ENCODE measurements around the gene IL7R.

Gene IL7R

DNA sequence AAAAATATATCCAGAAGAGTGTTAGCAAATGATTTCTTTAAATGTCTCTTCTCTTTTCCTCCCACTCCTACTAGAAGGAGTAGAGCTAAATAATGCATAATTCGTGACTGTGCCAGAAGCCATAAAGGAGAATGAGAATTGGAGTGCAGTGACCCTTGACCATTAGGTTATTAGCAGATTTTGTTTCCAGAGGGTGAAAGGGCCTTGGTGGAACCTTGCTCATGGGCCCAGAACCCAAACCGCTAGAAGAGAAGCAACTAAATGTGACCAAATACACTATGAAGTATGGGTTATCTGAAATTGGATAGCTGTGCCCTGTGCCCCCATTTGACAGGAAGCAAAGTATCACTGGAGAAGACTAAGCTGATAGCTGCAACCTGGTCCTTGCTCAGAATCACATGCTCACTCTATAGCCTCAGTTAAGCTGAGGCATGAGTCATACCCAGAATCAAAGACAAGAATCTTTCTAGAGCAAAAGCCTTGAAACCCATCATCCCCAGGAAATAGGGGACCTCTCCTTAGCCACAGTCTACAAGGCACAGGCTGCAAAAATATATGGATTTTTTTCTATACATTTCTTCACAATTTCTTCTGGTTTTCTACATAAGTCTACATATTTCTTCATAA is 45.5 kb downstream of the IL7R start:
- TF ChIP-seq, protein P1, sequence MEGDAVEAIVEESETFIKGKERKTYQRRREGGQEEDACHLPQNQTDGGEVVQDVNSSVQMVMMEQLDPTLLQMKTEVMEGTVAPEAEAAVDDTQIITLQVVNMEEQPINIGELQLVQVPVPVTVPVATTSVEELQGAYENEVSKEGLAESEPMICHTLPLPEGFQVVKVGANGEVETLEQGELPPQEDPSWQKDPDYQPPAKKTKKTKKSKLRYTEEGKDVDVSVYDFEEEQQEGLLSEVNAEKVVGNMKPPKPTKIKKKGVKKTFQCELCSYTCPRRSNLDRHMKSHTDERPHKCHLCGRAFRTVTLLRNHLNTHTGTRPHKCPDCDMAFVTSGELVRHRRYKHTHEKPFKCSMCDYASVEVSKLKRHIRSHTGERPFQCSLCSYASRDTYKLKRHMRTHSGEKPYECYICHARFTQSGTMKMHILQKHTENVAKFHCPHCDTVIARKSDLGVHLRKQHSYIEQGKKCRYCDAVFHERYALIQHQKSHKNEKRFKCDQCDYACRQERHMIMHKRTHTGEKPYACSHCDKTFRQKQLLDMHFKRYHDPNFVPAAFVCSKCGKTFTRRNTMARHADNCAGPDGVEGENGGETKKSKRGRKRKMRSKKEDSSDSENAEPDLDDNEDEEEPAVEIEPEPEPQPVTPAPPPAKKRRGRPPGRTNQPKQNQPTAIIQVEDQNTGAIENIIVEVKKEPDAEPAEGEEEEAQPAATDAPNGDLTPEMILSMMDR (IDR thresholded peaks at IDR 0.05; ENCODE audit: borderline replicate concordance, insufficient read depth, low read depth, low read length), result no peak
- no peak overlapping the region for H3K4me3 ChIP-seq (ENCODE audit: low read depth, low read length)

DNA sequence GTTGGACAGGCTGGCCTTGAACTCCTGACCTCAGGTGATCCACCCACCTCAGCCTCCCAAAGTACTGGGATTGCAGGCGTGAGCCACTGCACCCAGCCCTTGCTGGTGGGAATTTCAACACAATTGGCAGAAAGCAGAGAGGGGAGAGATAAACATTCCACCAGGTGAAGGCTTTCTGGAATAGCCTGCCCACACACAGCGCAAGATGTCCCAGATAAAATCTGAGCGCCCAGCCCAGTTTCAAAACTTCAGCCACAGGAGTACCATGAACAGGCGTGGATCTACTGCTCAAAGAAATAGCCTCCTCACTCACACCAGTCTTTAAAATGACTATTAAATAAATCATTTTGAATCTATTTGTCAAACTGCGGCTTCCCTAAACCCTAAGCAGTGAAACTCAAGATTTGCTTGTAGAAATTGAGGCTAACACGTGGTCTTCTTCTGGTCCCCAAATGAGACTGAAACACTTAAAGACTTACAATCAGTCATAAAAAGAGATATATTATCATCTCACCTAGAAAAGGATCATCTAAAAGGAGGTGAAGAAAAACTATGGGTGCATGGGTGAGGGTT is 47.0 kb downstream of the IL7R start:
- TF ChIP-seq, protein P1 (IDR thresholded peaks at IDR 0.05; ENCODE audit: borderline replicate concordance, insufficient read depth, low read depth, low read length), result no peak
- no peak overlapping the region for H3K4me3 ChIP-seq (ENCODE audit: low read depth, low read length)

DNA sequence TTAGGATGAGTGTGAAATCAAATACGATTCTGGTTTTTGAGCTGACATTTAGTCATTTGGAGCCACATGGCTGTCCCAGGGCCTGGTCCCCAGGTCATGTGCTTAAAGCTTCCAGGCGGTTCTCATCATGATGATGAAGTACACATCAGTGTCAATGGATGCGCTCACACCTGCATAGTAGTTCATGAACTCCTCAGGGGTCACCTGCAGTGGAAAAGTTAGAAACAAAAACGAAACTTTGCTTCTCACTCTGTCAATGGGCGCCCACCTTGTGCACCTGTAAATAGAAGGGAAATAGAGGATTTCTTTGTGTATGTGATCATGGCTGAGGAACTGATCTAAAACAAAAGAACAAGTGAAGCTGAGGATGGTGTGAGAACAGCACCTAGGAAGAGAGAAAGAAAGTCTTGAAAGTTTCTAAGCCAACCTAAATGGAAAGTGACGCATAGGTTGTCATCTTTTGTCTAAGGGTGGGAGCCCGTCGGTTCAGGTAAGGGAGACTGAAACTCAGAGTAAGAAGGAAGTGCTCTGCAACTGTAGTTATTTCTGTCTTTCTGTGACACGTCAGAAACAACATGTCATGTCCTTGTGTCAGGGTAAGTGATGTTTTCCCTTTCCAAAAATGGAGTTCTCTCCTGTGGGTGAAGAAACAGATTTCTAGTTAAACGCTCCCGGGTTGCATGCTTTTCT is 47.9 kb downstream of the IL7R start:
- TF ChIP-seq, protein P1 (IDR thresholded peaks at IDR 0.05; ENCODE audit: borderline replicate concordance, insufficient read depth, low read depth, low read length), result no peak
- no peak overlapping the region for H3K4me3 ChIP-seq (ENCODE audit: low read depth, low read length)

DNA sequence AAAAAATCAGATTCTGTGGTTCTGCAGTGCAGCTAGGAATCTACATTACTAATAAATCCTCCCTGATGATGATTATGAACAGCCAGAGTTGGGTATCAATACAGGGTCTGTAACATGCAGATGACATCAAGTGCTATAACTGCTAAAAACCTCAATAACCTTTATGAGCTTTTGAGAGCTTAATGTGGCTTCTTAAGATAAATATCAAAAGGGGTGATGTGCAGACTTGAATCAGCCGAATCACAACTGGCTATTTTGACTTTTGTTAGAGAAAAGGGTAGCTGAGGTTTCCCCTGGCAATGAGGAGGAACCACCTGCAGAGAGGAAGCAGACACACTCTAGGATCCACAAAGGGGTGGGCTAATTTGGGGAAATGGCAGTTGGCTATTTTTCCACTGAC is 51.5 kb downstream of the IL7R start:
- no peak overlapping the region for H3K4me3 ChIP-seq (ENCODE audit: low read depth, low read length)
- TF ChIP-seq, protein P1 (IDR thresholded peaks at IDR 0.05; ENCODE audit: borderline replicate concordance, insufficient read depth, low read depth, low read length), result no peak

DNA sequence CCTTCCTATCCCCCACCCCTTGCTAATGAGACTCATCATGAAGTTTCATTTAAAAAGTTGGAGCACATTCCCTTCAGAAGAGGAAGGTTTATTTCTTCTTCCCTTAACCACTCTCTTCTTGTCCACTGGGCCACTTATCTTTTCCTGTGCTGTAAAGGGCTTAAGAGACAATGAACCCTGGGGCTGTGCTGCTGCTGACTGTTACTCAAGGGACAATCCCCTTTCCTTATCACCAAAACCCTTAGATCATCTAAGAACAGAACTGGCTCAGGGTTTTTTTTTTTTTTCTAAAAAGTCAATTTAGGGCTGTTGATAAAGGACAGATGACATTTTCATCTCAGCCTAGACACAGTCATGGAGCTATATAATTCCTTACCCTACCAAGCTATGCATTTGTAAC is 52.1 kb downstream of the IL7R start:
- H3K4me3 ChIP-seq (ENCODE audit: low read depth, low read length), result no peak overlapping the region
- TF ChIP-seq, protein P1 (IDR thresholded peaks at IDR 0.05; ENCODE audit: borderline replicate concordance, insufficient read depth, low read depth, low read length), result no peak

DNA sequence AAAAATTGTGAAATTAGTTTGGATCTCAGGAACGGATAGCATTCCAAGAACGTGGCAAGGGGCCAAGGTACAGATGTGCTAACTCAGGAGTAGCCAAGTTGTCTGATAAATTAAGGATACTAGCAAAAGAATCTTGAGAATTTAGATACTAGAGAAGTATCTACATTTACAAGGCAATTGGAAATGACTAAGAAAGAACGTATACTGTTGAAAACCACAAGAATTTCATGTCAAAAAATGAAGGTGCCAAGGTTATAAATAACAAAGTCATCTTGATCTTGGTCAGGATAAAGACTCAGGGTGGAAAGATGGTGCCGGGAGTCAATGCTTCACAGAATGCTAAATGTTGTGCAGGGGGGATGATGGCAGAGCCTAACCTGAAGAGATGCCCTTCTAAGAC is 62.5 kb downstream of the IL7R start:
- TF ChIP-seq, protein P1 (IDR thresholded peaks at IDR 0.05; ENCODE audit: borderline replicate concordance, insufficient read depth, low read depth, low read length), result no peak
- no peak overlapping the region for H3K4me3 ChIP-seq (ENCODE audit: low read depth, low read length)

DNA sequence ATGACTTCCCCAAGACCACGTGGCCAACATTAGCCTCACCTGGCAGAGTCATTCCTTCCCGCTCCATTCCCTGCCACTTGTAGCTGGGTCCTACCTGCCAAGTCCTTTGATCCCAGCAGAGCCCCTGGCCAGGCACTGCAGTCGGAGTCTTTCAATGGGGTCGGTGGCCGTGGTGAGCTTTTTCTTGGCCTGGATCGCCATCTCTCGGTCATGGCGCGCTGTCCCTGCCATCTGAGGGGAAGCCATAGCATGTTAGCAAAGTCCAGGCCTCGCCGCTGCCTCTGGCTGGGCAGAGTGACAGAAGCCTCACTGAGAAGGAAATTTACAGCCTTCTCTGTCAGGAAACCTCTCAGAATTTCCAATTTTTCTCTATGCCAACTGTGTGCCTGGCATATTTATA is 64.2 kb downstream of the IL7R start:
- TF ChIP-seq, protein P1 (IDR thresholded peaks at IDR 0.05; ENCODE audit: borderline replicate concordance, insufficient read depth, low read depth, low read length), result no peak
- no peak overlapping the region for H3K4me3 ChIP-seq (ENCODE audit: low read depth, low read length)
